ENCODE measurements around the gene MRPL51.

DNA sequence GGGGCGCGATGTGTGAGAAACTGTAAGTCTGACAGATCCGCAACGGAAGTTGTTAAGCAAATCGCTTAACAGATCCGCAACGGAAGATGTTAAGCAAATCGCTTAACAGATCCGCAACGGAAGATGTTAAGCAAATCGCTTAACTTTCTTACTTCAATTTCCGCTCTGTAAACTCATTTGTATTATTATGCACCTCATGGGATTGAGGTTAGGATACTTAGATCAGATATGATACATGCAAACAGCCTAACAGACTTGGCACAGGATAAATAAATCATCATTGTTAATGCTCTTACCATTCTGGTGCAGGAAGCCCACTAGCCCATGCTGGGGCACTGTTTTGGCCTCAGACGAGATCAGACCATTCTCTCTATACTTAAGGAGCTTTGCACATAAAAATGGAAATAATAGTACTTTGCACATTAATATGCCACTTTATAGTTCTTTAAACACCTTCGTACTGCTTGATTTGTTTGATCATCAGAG is 1.2 kb upstream of the MRPL51 start:
- TF ChIP-seq, protein P1, sequence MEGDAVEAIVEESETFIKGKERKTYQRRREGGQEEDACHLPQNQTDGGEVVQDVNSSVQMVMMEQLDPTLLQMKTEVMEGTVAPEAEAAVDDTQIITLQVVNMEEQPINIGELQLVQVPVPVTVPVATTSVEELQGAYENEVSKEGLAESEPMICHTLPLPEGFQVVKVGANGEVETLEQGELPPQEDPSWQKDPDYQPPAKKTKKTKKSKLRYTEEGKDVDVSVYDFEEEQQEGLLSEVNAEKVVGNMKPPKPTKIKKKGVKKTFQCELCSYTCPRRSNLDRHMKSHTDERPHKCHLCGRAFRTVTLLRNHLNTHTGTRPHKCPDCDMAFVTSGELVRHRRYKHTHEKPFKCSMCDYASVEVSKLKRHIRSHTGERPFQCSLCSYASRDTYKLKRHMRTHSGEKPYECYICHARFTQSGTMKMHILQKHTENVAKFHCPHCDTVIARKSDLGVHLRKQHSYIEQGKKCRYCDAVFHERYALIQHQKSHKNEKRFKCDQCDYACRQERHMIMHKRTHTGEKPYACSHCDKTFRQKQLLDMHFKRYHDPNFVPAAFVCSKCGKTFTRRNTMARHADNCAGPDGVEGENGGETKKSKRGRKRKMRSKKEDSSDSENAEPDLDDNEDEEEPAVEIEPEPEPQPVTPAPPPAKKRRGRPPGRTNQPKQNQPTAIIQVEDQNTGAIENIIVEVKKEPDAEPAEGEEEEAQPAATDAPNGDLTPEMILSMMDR (IDR thresholded peaks at IDR 0.05): no peak
- no peak for TF ChIP-seq POLR2A (IDR thresholded peaks at IDR 0.05)
- TF ChIP-seq POLR2AphosphoS5 (IDR thresholded peaks at IDR 0.05): no peak
